HepG2 (cell line): ENCODE results near the gene EIF4G1. TPM values are rescaled to one million over a fixed set of nuclear protein-coding genes. Genes with fewer than 3 reads are reported as not detected.

Experiments used
- CHD4 ChIP-seq: fragments of 200-600 bp; sonication (generic); IDR thresholded peaks from 2 replicates; pipeline ENCODE4 v1.7.0; 2017; ENCODE audit warnings: mild to moderate bottlenecking, low read length, borderline replicate concordance
- JDP2 ChIP-seq: sonication (generic); formaldehyde crosslinking; IDR thresholded peaks from 2 replicates; pipeline ENCODE4 v1.8.1; 2022; ENCODE audit warnings: missing genetic modification reagents, borderline replicate concordance
- MED8 ChIP-seq: sonication (generic); formaldehyde crosslinking; IDR thresholded peaks from 2 replicates; pipeline ENCODE4 v1.8.1; 2023; ENCODE audit warnings: mild to moderate bottlenecking, missing genetic modification reagents; ENCODE audit not compliant: insufficient replicate concordance
- SAFB2 ChIP-seq: sonication (generic); formaldehyde crosslinking; IDR thresholded peaks from 2 replicates; pipeline ENCODE4 v1.5.1; 2020; ENCODE audit warnings: missing genetic modification reagents, low read depth, mild to moderate bottlenecking, borderline replicate concordance
- SALL2 ChIP-seq: sonication (generic); formaldehyde crosslinking; IDR thresholded peaks from 2 replicates; pipeline ENCODE4 v1.8.1; 2023; ENCODE audit warnings: mild to moderate bottlenecking, missing genetic modification reagents, inconsistent platforms
- TAF15 ChIP-seq: fragments of 200-400 bp; formaldehyde crosslinking; IDR thresholded peaks from one replicate; pipeline ENCODE4 v1.6.1; 2018; ENCODE audit warnings: mild to moderate bottlenecking, low read depth, low read length; ENCODE audit not compliant: poor library complexity, severe bottlenecking
- TARDBP ChIP-seq: sonication (generic); formaldehyde crosslinking; IDR thresholded peaks from 2 replicates; pipeline ENCODE4 v1.8.0; 2022; ENCODE audit warnings: mild to moderate bottlenecking, missing genetic modification reagents
- U2AF1 ChIP-seq: fragments of 200-400 bp; formaldehyde crosslinking; optimal IDR thresholded peaks from 2 replicates; pipeline ENCODE3; 2017; ENCODE audit warnings: mild to moderate bottlenecking, low read depth, low read length
- ZNF33A ChIP-seq: sonication (generic); formaldehyde crosslinking; IDR thresholded peaks from 2 replicates; pipeline ENCODE4 v1.5.1; 2020; ENCODE audit warnings: missing genetic modification reagents, mild to moderate bottlenecking, moderate library complexity, borderline replicate concordance
- ZNF468 ChIP-seq: sonication (generic); formaldehyde crosslinking; IDR thresholded peaks from 2 replicates; pipeline ENCODE4 v1.8.0; 2022; ENCODE audit warnings: mild to moderate bottlenecking, moderate library complexity, missing genetic modification reagents
- ZNF674 ChIP-seq: sonication (generic); formaldehyde crosslinking; IDR thresholded peaks from 2 replicates; pipeline ENCODE4 v1.5.0; 2020; ENCODE audit warnings: low read depth, mild to moderate bottlenecking, missing genetic modification reagents
- ZNF792 ChIP-seq: IDR thresholded peaks from 2 replicates; pipeline ENCODE4 v1.6.1; 2016
- polyA plus RNA-seq, 8 experiments: library from polyadenylated mRNA; depleted of rRNA in 3 of 8; stranded (reverse) in 7 of 8; unstranded in 1 of 8; fragments of >200 nt; fragmentation: Illumina TruSeq in 4 of 8; extraction: Trizol in 4 of 8; gene quantifications; 2 replicates each; pipeline versions ENCODE4 v1.2.1 to v1.2.3, GENCODE V29; 2011 to 2016; ENCODE audit warnings: low read depth in 4 of 8, missing spikeins in 1 of 8, mixed read lengths in 1 of 8; ENCODE audit not compliant: insufficient read depth in 1 of 8
- total RNA-seq, 5 experiments: library from RNA; depleted of rRNA; stranded (reverse); fragments of >200 nt; fragmentation: Illumina TruSeq; extraction: Trizol; gene quantifications; 2 replicates each; pipeline ENCODE4 v1.2.3, GENCODE V29; 2016; ENCODE audit warnings: low read depth in 1 of 5
- TF ChIP-seq, protein P1 (sequence below): fragments of 450-650 bp; IDR thresholded peaks from 2 replicates; pipeline ENCODE4 v1.6.1; 2016
- TF ChIP-seq, protein P2 (sequence below): sonication (generic); formaldehyde crosslinking; IDR thresholded peaks from 2 replicates; pipeline ENCODE4 v1.5.1; 2020; ENCODE audit warnings: missing genetic modification reagents, mild to moderate bottlenecking, borderline replicate concordance
- TF ChIP-seq, protein P3 (sequence below): conservative IDR thresholded peaks from 2 replicates; pipeline ENCODE4 v1.6.1; 2018; ENCODE audit warnings: missing genetic modification reagents
- TF ChIP-seq, protein P4 (sequence below): sonication (generic); formaldehyde crosslinking; IDR thresholded peaks from 2 replicates; pipeline ENCODE4 v1.5.0; 2020; ENCODE audit warnings: missing genetic modification reagents
- TF ChIP-seq, protein P5 (sequence below): IDR thresholded peaks from 2 replicates; pipeline ENCODE4 v1.6.1; 2012; ENCODE audit warnings: low read length, improper control_type of control experiment
- TF ChIP-seq, protein P6 (sequence below): sonication (generic); formaldehyde crosslinking; IDR thresholded peaks from 2 replicates; pipeline ENCODE4 v1.8.1; 2023; ENCODE audit warnings: mild to moderate bottlenecking, missing genetic modification reagents

The EIF4G1 gene
- total and polyA plus RNA-seq, 2 of the 13 experiments (the other 11 are each of a cell fraction or from before 2014, with no cell fraction given): 208 to 213 TPM

DNA sequence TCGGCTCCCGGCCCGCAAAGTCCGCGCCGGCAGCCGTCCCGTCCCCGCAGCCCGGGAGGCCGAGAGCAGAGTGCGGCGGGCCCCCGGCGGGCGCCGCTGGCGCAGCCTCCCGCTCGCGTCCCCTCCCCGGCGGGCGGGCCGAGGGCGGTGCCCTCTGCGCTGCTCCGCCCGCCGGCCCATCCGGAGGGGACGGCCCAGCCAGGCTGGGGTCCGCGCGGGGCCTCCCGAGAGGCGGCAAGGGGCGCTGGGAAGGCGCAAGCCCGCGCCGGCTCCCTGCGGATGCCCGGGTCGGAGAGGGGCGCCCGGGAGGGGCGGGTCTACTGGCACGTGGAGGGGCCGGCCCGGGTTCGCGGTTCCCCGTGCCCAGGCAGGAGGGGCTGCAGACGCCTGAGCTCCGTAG is 47.1 kb downstream of the EIF4G1 start, which contains the start of the genes CLCN2 and POLR2H (continued):
- TF ChIP-seq, protein P1, sequence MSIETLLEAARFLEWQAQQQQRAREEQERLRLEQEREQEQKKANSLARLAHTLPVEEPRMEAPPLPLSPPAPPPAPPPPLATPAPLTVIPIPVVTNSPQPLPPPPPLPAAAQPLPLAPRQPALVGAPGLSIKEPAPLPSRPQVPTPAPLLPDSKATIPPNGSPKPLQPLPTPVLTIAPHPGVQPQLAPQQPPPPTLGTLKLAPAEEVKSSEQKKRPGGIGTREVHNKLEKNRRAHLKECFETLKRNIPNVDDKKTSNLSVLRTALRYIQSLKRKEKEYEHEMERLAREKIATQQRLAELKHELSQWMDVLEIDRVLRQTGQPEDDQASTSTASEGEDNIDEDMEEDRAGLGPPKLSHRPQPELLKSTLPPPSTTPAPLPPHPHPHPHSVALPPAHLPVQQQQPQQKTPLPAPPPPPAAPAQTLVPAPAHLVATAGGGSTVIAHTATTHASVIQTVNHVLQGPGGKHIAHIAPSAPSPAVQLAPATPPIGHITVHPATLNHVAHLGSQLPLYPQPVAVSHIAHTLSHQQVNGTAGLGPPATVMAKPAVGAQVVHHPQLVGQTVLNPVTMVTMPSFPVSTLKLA: no peak
- no peak; the same call in 1 of the 2 replicates for TF ChIP-seq JDP2
- TF ChIP-seq, protein P2, sequence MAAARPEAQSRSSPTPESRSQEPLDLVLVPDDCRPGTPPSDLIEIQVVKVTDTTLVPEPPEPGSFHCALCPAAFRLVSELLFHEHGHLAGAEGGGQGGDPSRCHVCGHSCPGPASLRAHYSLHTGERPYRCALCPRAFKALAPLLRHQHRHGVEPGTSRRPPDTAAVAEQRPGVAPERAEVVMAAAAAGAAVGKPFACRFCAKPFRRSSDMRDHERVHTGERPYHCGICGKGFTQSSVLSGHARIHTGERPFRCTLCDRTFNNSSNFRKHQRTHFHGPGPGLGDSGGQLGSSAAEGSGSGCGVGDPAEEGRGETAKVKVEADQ: no peak
- no peak for TF ChIP-seq TARDBP
- TF ChIP-seq U2AF1: no peak
- TF ChIP-seq TAF15: no peak
- TF ChIP-seq, protein P3, sequence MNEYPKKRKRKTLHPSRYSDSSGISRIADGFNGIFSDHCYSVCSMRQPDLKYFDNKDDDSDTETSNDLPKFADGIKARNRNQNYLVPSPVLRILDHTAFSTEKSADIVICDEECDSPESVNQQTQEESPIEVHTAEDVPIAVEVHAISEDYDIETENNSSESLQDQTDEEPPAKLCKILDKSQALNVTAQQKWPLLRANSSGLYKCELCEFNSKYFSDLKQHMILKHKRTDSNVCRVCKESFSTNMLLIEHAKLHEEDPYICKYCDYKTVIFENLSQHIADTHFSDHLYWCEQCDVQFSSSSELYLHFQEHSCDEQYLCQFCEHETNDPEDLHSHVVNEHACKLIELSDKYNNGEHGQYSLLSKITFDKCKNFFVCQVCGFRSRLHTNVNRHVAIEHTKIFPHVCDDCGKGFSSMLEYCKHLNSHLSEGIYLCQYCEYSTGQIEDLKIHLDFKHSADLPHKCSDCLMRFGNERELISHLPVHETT (CRISPR knock-in tag): peak; percentile 56; the same call in 1 of the 2 replicates
- no peak for TF ChIP-seq ZNF33A
- TF ChIP-seq ZNF468: no peak
- TF ChIP-seq, protein P4, sequence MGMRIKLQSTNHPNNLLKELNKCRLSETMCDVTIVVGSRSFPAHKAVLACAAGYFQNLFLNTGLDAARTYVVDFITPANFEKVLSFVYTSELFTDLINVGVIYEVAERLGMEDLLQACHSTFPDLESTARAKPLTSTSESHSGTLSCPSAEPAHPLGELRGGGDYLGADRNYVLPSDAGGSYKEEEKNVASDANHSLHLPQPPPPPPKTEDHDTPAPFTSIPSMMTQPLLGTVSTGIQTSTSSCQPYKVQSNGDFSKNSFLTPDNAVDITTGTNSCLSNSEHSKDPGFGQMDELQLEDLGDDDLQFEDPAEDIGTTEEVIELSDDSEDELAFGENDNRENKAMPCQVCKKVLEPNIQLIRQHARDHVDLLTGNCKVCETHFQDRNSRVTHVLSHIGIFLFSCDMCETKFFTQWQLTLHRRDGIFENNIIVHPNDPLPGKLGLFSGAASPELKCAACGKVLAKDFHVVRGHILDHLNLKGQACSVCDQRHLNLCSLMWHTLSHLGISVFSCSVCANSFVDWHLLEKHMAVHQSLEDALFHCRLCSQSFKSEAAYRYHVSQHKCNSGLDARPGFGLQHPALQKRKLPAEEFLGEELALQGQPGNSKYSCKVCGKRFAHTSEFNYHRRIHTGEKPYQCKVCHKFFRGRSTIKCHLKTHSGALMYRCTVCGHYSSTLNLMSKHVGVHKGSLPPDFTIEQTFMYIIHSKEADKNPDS (CRISPR knock-in tag): no peak
- TF ChIP-seq SALL2 (CRISPR knock-in tag): no peak
- TF ChIP-seq ZNF792 (CRISPR knock-in tag): no peak
- no peak for TF ChIP-seq CHD4
- TF ChIP-seq SAFB2: no peak; the same call in 1 of the 2 replicates
- TF ChIP-seq MED8 (CRISPR knock-in tag): no peak
- no peak for TF ChIP-seq ZNF674 (CRISPR knock-in tag)
- TF ChIP-seq, protein P5, sequence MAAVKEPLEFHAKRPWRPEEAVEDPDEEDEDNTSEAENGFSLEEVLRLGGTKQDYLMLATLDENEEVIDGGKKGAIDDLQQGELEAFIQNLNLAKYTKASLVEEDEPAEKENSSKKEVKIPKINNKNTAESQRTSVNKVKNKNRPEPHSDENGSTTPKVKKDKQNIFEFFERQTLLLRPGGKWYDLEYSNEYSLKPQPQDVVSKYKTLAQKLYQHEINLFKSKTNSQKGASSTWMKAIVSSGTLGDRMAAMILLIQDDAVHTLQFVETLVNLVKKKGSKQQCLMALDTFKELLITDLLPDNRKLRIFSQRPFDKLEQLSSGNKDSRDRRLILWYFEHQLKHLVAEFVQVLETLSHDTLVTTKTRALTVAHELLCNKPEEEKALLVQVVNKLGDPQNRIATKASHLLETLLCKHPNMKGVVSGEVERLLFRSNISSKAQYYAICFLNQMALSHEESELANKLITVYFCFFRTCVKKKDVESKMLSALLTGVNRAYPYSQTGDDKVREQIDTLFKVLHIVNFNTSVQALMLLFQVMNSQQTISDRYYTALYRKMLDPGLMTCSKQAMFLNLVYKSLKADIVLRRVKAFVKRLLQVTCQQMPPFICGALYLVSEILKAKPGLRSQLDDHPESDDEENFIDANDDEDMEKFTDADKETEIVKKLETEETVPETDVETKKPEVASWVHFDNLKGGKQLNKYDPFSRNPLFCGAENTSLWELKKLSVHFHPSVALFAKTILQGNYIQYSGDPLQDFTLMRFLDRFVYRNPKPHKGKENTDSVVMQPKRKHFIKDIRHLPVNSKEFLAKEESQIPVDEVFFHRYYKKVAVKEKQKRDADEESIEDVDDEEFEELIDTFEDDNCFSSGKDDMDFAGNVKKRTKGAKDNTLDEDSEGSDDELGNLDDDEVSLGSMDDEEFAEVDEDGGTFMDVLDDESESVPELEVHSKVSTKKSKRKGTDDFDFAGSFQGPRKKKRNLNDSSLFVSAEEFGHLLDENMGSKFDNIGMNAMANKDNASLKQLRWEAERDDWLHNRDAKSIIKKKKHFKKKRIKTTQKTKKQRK: no peak
- TF ChIP-seq, protein P6, sequence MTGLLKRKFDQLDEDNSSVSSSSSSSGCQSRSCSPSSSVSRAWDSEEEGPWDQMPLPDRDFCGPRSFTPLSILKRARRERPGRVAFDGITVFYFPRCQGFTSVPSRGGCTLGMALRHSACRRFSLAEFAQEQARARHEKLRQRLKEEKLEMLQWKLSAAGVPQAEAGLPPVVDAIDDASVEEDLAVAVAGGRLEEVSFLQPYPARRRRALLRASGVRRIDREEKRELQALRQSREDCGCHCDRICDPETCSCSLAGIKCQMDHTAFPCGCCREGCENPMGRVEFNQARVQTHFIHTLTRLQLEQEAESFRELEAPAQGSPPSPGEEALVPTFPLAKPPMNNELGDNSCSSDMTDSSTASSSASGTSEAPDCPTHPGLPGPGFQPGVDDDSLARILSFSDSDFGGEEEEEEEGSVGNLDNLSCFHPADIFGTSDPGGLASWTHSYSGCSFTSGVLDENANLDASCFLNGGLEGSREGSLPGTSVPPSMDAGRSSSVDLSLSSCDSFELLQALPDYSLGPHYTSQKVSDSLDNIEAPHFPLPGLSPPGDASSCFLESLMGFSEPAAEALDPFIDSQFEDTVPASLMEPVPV: 0 out of 2 replicates have a peak, but pooled peaks have one; percentile 16
